ENCODE measurements around the gene IFT172. TPM values are rescaled to one million over a fixed set of nuclear protein-coding genes. Genes with fewer than 3 reads are reported as not detected.

IFT172 gene
- total RNA-seq, 2 experiments from 2014 or later = 11.5 to 15.7 TPM

- Mint-ChIP-seq H3K9me3 (ENCODE audit: low read depth) (no peaks in the 10 kb centered on the region), H3K36me3 (no peaks in the 10 kb centered on the region), H3K27me3 (no peaks in the 10 kb centered on the region), H3K4me3 (no peak overlapping the region), H3K4me1 (peaks cover 2% of the 10 kb centered on the region), H3K27ac (no peak overlapping the region)
- DNase-seq = no peak
- CTCF ChIA-PET = no interaction called here
- no peak for ATAC-seq
These were observed 28.4 kb downstream of the IFT172 start for GRCh38 chr2:27461118-27461517.

GRCh38 chr2:27453968-27454367 is 35.6 kb downstream of the IFT172 start:
- H3K27me3 Mint-ChIP-seq = no peaks in the 10 kb centered on the region
- H3K9me3 Mint-ChIP-seq (ENCODE audit: low read depth) = no peaks in the 10 kb centered on the region
- no peak overlapping the region for H3K27ac Mint-ChIP-seq
- ATAC-seq (no peak), DNase-seq (no peak)
- H3K4me3 Mint-ChIP-seq = no peak overlapping the region
- peaks cover 1% of the 10 kb centered on the region for H3K36me3 Mint-ChIP-seq
- peaks cover 6% of the 10 kb centered on the region for H3K4me1 Mint-ChIP-seq
- CTCF ChIA-PET = no interaction called here

- H3K27ac Mint-ChIP-seq = no peak overlapping the region
- ATAC-seq = no peak
- peaks cover 1% of the 10 kb centered on the region for H3K36me3 Mint-ChIP-seq
- peaks cover 5% of the 10 kb centered on the region for H3K4me1 Mint-ChIP-seq
- no peak overlapping the region for H3K4me3 Mint-ChIP-seq
- H3K9me3 Mint-ChIP-seq (ENCODE audit: low read depth) = no peaks in the 10 kb centered on the region
- no peaks in the 10 kb centered on the region for H3K27me3 Mint-ChIP-seq
- CTCF ChIA-PET = no interaction called here
- no peak for DNase-seq
These were observed 38.4 kb downstream of the IFT172 start for GRCh38 chr2:27451095-27451494.

GRCh38 chr2:27448381-27448780 is 41.2 kb downstream of the IFT172 start:
- Mint-ChIP-seq H3K36me3 (peaks cover 1% of the 10 kb centered on the region), H3K4me3 (no peak overlapping the region), H3K4me1 (peaks cover 10% of the 10 kb centered on the region), H3K27me3 (no peaks in the 10 kb centered on the region), H3K9me3 (ENCODE audit: low read depth) (no peaks in the 10 kb centered on the region), H3K27ac (no peak overlapping the region)
- CTCF ChIA-PET = no interaction called here
- ATAC-seq (no peak), DNase-seq (no peak)

GRCh38 chr2:27446057-27446456 is 43.5 kb downstream of the IFT172 start:
- no peaks in the 10 kb centered on the region for H3K9me3 Mint-ChIP-seq (ENCODE audit: low read depth)
- DNase-seq (no peak), ATAC-seq (no peak)
- H3K36me3 Mint-ChIP-seq = peaks cover 12% of the 10 kb centered on the region
- CTCF ChIA-PET = interaction anchor here (0.7 to 1.1 kb wide), 3 partner anchors 15 to 1383 kb away, joined by 4 read pairs; no protein-coding TSS in a partner anchor
- no peak overlapping the region for H3K27ac Mint-ChIP-seq
- H3K27me3 Mint-ChIP-seq = no peaks in the 10 kb centered on the region
- H3K4me1 Mint-ChIP-seq = peaks cover 7% of the 10 kb centered on the region
- H3K4me3 Mint-ChIP-seq = no peak overlapping the region

GRCh38 chr2:27445615-27446014 is 43.9 kb downstream of the IFT172 start:
- Mint-ChIP-seq H3K4me3 (no peak overlapping the region), H3K4me1 (peaks cover 6% of the 10 kb centered on the region), H3K27me3 (no peaks in the 10 kb centered on the region), H3K9me3 (ENCODE audit: low read depth) (no peaks in the 10 kb centered on the region), H3K36me3 (peaks cover 16% of the 10 kb centered on the region), H3K27ac (no peak overlapping the region)
- ATAC-seq (no peak), DNase-seq (no peak)
- CTCF ChIA-PET = interaction anchor here (1.0 to 1.1 kb wide), 2 partner anchors 15 to 238 kb away, joined by 4 read pairs; no protein-coding TSS in a partner anchor

GRCh38 chr2:27445155-27445554 is 44.4 kb downstream of the IFT172 start:
- H3K27ac Mint-ChIP-seq = no peak overlapping the region
- no peak overlapping the region for H3K4me3 Mint-ChIP-seq
- no peaks in the 10 kb centered on the region for H3K27me3 Mint-ChIP-seq
- CTCF ChIA-PET = no interaction called here
- H3K36me3 Mint-ChIP-seq = peaks cover 20% of the 10 kb centered on the region
- ATAC-seq = no peak
- DNase-seq = no peak
- peaks cover 6% of the 10 kb centered on the region for H3K4me1 Mint-ChIP-seq
- H3K9me3 Mint-ChIP-seq (ENCODE audit: low read depth) = no peaks in the 10 kb centered on the region

GRCh38 chr2:27442920-27443282 is 46.6 kb downstream of the IFT172 start:
- DNase-seq = no peak
- peak; percentile 28 for ATAC-seq
- Mint-ChIP-seq H3K4me1 (peaks cover 6% of the 10 kb centered on the region), H3K27me3 (no peaks in the 10 kb centered on the region), H3K27ac (no peak overlapping the region), H3K9me3 (ENCODE audit: low read depth) (no peaks in the 10 kb centered on the region), H3K4me3 (no peak overlapping the region), H3K36me3 (peaks cover 30% of the 10 kb centered on the region)
- CTCF ChIA-PET = no interaction called here

- Mint-ChIP-seq H3K4me1 (peaks cover 6% of the 10 kb centered on the region), H3K9me3 (ENCODE audit: low read depth) (no peaks in the 10 kb centered on the region), H3K27ac (no peak within 1 kb of the TSS), H3K27me3 (no peaks in the 10 kb centered on the region), H3K36me3 (peaks cover 31% of the 10 kb centered on the region), H3K4me3 (no peak within 1 kb of the TSS)
- DNase-seq (peak; percentile 47), ATAC-seq (peak; percentile 74)
- CTCF ChIA-PET = no interaction called here
These were observed 47.3 kb downstream of the IFT172 start, which contains the start of gene KRTCAP3 for GRCh38 chr2:27441958-27442919. Gene KRTCAP3 (plus strand): TSS chr2:27442381. CDS start chr2:27442413, 32 bp downstream.

- ATAC-seq (no peak), DNase-seq (no peak)
- no peak overlapping the region for H3K27ac Mint-ChIP-seq
- CTCF ChIA-PET = no interaction called here
- peaks cover 37% of the 10 kb centered on the region for H3K36me3 Mint-ChIP-seq
- H3K27me3 Mint-ChIP-seq = no peaks in the 10 kb centered on the region
- no peak overlapping the region for H3K4me3 Mint-ChIP-seq
- peaks cover 6% of the 10 kb centered on the region for H3K4me1 Mint-ChIP-seq
- H3K9me3 Mint-ChIP-seq (ENCODE audit: low read depth) = no peaks in the 10 kb centered on the region
These were observed 48.2 kb downstream of the IFT172 start for GRCh38 chr2:27441226-27441926.

- ATAC-seq (no peak), DNase-seq (no peak)
- H3K4me1 Mint-ChIP-seq = peaks cover 9% of the 10 kb centered on the region
- CTCF ChIA-PET = no interaction called here
- peaks cover 58% of the 10 kb centered on the region for H3K36me3 Mint-ChIP-seq
- no peak overlapping the region for H3K4me3 Mint-ChIP-seq
- H3K27ac Mint-ChIP-seq = peak overlapping the region; percentile 30
- no peaks in the 10 kb centered on the region for H3K9me3 Mint-ChIP-seq (ENCODE audit: low read depth)
- no peaks in the 10 kb centered on the region for H3K27me3 Mint-ChIP-seq
These were observed 53.9 kb downstream of the IFT172 start for GRCh38 chr2:27435628-27436027.

GRCh38 chr2:27431395-27431794 is 58.1 kb downstream of the IFT172 start:
- H3K4me3 Mint-ChIP-seq = peak overlapping the region; percentile 48
- H3K27me3 Mint-ChIP-seq = no peaks in the 10 kb centered on the region
- peak overlapping the region; percentile 92 for H3K27ac Mint-ChIP-seq
- peak; percentile 68 for DNase-seq
- CTCF ChIA-PET = interaction anchor here (0.5 to 4.9 kb wide), 10 partner anchors 13 to 306 kb away, joined by 3 to 33 read pairs (median 5); partner anchors contain the start of genes EIF2B4, PPM1G and ZNF513
- peaks cover 36% of the 10 kb centered on the region for H3K36me3 Mint-ChIP-seq
- H3K9me3 Mint-ChIP-seq (ENCODE audit: low read depth) = no peaks in the 10 kb centered on the region
- no peak for ATAC-seq
- H3K4me1 Mint-ChIP-seq = peaks cover 31% of the 10 kb centered on the region

- Mint-ChIP-seq H3K4me3 (peak overlapping the region; percentile 93), H3K9me3 (ENCODE audit: low read depth) (no peaks in the 10 kb centered on the region), H3K4me1 (peaks cover 31% of the 10 kb centered on the region)
These were observed 60.5 kb downstream of the IFT172 start for GRCh38 chr2:27428978-27429541.

More at GRCh38 chr2:27428978-27429541, 60.5 kb downstream of the IFT172 start:
- peak; percentile 77 for ATAC-seq
- Mint-ChIP-seq H3K27me3 (no peaks in the 10 kb centered on the region), H3K27ac (peak overlapping the region; percentile 92), H3K36me3 (peaks cover 14% of the 10 kb centered on the region)
- CTCF ChIA-PET = interaction anchor here (1.8 to 4.9 kb wide), 4 partner anchors 9 to 254 kb away, joined by 4 to 33 read pairs (median 18); partner anchors contain the start of genes EIF2B4 and PPM1G
- peak; percentile 88 for DNase-seq

All from activated CD8-positive, alpha-beta memory T cell treated with anti-CD3 and anti-CD28 coated beads, Interleukin-2, amount 10 ng/mL, durations not matched to agents 7 days and 5 days (primary cell).